Inferior parietal cortex (tissue), 1 donor: Measurements from ENCODE around the gene THOC7.

Experiments
- DNase-seq: peaks from one replicate; pipeline ENCODE4 v3.0.0-alpha.2; 2016; ENCODE audit errors: extremely low spot score

The THOC7 gene

DNA sequence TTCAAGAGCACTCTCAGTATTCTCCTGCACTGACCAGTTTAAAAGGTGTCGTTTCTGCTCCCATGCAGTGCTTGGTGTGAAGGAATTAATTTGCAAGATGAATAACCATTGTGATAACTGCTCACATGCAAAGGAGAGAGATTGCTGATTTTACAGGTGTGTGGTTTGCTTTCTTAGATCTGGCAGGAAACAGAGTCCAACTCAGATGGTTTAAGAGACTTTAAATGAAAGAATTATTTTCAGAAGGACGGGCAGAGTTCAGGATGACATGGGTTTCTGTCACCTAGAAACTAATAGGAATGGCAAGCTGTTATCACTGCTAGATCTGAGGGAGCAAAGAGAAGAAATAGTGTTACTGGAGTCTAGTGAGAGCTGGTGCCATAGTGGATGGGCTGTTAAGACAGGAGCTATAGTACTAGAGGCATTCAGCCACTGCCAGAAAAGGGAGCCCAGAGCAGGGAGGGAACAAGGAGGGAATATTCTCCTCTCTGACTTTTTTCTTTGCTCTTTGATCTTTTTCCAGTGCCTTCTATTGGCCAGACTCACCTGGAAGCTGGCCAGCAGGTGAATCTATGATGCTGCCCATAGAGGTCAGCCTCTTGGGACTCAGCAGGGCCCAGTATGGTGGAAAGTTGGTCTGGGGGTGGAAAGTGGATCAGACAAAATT, 14.9 kb upstream of the THOC7 start:
- DNase-seq, result no peak

DNA sequence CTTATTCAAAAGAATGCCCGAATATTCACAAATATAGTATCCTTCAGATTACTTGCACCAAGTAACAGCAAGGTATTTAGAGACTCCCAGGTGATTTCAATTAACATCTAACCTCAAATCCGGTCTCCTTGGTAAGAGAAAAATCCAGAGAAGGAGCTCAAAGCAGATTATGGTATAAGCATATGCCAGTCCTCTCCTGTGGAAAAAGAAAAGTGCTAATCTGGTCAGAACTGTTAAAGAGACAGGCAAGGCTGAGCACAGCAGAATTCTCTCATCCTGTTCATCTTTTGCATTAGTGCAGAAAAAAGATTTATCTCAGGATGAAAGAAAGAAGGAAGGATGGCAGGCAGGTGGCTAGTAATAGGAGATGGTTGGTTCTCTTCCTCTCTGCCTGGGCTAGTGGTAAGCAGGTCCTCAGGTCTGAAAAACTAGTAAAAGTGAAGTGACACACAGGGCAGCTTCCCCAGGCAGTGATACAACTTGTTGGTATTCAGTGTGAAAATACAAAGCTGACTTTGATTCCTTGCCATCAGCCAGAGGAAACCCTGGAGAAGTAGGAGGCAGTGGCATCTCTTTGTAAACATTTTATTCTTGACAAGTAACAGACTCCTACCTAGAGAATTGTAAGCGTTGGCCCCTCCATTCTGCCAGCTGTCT, 14.3 kb upstream of the THOC7 start:
- DNase-seq, result no peak

- no peak for DNase-seq
Measured at GRCh38 chr3:63876260-63876659, 12.7 kb upstream of the THOC7 start.

DNA sequence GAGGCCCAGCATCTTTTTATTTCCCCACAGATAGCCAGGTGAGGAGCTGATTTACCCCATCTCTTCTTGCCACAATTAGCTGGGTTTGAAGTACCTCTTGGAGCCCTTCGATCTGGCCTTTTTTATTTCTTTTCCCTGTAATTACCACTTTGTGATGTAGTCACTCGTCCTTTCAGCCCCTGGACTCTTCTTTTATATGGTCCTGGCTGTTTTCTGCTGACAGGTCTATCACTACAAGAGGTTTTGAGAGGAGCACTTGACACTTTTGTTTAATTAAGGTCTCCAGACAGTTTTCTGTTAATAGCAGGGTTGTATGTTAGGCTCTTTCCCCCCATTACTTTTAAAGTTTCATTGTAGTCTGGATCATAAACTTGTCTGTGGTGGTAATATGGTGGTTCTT, 11.9 kb upstream of the THOC7 start:
- no peak for DNase-seq

DNA sequence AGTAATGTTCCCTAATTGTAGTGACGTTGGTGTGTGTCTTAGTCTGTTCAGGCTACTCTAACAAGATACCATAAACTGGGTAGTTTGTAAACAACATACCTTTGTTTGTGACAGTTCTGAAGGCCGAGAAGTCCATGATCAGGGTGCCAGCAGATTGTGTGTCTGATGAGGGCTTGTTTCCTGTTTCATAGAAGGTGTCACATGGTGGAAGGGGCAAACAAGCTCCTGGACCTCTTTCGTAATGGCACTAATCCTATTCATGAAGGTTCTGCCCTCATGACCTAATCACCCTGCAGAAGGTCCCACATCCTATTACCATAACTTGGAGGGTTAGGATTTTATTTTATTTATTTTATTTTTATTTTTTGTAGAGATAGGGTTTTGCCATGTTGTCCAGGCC, 11.2 kb upstream of the THOC7 start:
- no peak for DNase-seq

- no peak for DNase-seq
Measured at GRCh38 chr3:63872135-63872924, 8.7 kb upstream of the THOC7 start.

DNA sequence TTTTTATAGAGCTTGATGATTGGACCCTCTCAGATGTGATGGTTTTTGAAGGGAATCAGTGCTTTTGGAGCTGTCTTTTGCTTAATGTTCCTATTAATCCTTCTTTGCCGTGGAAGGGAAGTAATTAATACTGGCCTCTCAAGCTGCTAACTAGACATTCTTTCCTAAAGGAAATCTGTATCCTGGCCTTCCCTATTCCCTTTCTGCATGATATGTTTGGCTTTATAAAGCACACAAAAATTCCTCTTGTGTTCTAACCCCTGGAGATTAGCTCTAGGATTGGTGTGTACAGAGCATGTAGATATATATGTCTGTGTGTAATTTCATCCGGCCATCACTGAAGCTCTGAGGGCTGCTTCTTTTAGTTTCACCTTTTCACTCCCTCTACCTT, 7.0 kb upstream of the THOC7 start:
- DNase-seq, result no peak

- DNase-seq, result no peak
Measured at GRCh38 chr3:63869940-63870614, 6.5 kb upstream of the THOC7 start.

DNA sequence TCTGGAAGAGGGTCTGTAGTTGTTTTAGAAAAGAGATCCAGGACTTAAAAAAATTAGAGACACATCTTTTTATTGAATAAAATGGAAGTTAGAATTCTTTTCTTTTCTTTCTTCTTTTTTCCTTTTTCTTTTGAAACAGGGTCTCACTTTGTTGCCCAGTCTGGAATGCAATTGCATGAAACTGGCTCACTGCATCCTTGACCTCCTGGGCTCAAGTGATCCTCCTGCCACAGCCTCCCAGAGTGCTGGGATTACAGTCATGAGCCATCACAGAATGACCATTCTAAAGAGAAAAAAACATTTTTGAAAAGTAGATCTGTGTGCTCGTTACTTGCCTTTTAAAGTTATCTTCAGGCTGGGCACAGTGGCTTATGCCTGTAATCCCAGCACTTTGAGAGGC, 3.6 kb upstream of the THOC7 start:
- no peak for DNase-seq

GRCh38 chr3:63864965-63865327, 1.3 kb upstream of the THOC7 start:
- DNase-seq, result no peak

GRCh38 chr3:63864008-63864964, 681 bp upstream of the THOC7 start:
- no peak for DNase-seq

DNA sequence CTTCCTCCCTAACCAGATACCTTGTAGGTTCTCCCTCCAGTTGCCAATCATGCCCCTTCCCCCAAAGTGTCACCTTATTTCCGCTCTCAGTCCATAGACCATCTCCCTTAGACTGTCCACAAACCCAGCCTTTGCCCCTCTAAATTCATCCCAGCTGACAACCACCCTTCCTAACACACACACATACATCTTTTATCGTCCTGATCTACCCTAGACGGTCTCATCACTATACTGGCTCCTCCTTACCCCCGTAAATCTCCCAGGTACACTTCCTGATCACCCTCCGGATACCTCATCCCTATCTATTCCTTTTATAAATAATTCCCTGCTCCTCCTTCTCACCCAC, 828 bp downstream of the THOC7 start:
- DNase-seq, result no peak

DNA sequence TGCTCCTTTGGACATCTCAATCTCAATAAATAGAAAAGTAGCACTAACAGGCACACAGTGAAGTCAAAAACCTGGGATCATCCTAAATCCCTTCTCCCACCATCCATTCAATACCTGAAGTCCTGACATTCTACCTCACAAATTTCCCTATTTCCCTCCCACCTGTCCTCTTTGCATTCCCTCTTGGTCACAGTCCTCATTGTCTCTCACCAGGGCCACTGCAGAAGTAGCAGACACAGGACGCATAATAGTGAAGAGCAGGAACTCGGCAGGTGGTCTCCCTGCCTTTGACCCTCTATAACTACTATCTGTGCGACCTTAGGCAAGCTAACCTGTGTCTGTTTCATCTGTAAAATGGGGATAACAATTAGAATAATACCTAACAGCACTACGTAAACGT, 2.3 kb downstream of the THOC7 start:
- DNase-seq, result no peak

DNA sequence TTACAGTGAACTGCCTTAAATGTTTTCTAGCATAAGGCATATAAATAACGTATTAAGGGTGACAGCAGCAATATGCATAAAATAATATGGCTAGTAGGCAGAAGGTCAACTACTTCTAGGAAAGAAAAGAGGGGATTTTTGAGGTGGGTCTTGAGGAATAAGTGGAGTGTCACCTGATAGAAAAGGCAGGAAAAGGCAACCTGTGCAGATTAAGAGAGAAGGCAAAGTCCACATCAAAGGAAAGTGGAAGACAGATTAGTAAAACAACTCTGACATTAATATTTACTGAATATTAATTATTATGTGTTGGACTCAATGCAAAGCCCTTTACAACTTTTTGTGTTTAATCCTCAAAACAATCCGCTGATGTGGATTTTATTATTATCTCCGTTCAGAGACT, 2.8 kb downstream of the THOC7 start:
- DNase-seq, result no peak

GRCh38 chr3:63857311-63857710, 6.3 kb downstream of the THOC7 start:
- no peak for DNase-seq

DNA sequence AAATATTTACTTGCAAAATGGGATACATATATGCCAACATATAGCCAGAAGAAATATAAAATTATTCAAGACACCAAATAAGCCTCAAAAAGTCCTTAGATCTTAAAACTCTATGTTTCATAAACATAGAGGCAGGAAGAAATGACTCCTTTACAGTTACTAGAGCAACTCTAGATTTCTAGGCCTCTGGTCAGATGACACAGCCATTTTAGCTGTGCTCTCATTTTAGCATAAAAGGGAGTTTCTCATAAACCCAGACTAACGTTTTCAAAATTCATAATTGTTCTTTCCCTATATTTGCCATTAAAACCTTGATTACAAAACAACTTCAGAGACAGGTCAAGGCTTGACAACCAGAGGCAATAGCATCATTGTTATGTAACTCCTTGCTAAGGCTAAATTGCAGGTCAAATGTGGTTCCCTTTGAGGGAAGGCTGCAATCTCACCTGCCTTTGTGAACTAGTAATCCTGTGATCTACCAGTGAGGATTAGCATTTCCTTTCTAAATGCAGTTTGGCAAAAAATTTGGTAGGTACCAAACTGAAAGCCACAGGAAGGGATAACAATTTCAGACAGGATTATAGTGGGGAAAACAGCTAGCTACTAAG, 8.2 kb downstream of the THOC7 start:
- no peak for DNase-seq

GRCh38 chr3:63853106-63853505, 10.5 kb downstream of the THOC7 start:
- DNase-seq, result no peak

DNA sequence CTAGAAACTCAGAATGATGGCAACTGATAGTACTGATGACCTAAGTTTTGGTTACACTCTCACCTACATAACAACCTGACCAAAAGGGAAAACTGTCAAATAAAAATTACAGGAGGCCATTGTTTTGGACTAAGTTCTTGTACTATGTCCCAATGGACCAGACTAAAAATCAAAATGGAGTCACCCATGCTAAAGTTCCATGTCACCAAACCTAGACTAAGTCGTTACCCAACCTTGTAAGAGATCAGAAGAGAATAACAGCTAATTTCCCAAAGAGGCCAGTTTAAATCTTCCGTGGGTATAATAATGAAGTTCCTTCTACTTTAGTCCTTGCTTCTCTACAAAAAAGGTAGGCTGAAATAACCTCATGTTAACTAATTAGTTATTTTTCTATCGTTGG, 12.3 kb downstream of the THOC7 start:
- no peak for DNase-seq

DNA sequence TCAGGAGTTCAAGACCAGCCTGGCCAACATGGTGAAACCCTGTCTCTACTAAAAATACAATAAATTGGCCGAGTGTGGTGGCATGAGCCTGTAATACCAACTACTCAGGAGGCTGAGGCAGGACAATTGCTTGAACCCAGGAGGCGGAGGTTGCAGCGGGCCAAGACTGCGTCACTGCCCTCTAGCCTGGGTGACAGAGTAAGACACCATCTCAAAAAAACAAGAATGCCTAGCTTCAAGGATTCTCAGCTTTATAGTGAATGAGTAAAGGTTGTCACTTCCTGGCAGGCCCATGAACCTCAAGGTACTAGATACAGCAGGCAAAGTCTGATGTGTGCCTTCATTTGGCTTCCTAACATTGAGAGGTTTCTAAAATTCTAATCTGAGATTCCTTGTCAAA, 14.4 kb downstream of the THOC7 start:
- no peak for DNase-seq

GRCh38 chr3:63847718-63848450, 15.7 kb downstream of the THOC7 start:
- DNase-seq, result no peak
